OCI-LY1 (cell line): Measurements from ENCODE around the gene SLC7A8.

Experiments
- CTCF ChIP-seq: fragments of 200-600 bp; sonication (generic), shearing (Covaris generic); IDR thresholded peaks from 2 replicates; pipeline ENCODE4 v1.5.1; 2017; ENCODE audit warnings: mild to moderate bottlenecking, antibody characterized with exemption, low read length, moderate library complexity, mixed read lengths
- EZH2 ChIP-seq: fragments of 200-600 bp; sonication (generic), shearing (Covaris generic); IDR thresholded peaks from 2 replicates; pipeline ENCODE4 v1.8.0; 2017; ENCODE audit warnings: borderline replicate concordance, mixed run types, mild to moderate bottlenecking, antibody characterized with exemption, low read length, moderate library complexity, mixed read lengths

- TF ChIP-seq CTCF: no peak
- TF ChIP-seq EZH2: no peak
These were observed 59.0 kb downstream of the SLC7A8 start for GRCh38 chr14:23124337-23124954.
